Lower leg skin (tissue), 3 donors: ENCODE measurements around the gene WEE1.

ENCODE experiments used
- CTCF ChIP-seq, 3 donors: fragments of 450-650 bp; IDR thresholded peaks; one replicate each; pipeline ENCODE4 v1.5.1; 2016; ENCODE audit warnings: antibody characterized with exemption in 3 of 3, mild to moderate bottlenecking in 3 of 3, moderate library complexity in 2 of 3
- POLR2A ChIP-seq, 2 donors: fragments of 450-650 bp; IDR thresholded peaks; one replicate each; pipeline ENCODE4 v1.6.1; 2016 to 2017; ENCODE audit warnings: antibody characterized with exemption in 2 of 2, mild to moderate bottlenecking in 1 of 2, moderate library complexity in 1 of 2

GRCh38 chr11:9626496-9627394 lies 53.3 kb downstream of the WEE1 start:
- TF ChIP-seq CTCF (IDR thresholded peaks at IDR 0.05) (no peak), POLR2A (IDR thresholded peaks at IDR 0.05) (no peak)
